Stimulated activated naive CD8-positive, alpha-beta T cell treated with anti-CD3 and anti-CD28 coated beads, Interleukin-15, Interleukin-2, amounts not matched to agents 100 ng/mL and 50 ng/mL, for 24 hours (primary cell): ENCODE data around the gene WDR55.
"Not testable (repeated sequence)": the region's sequence is repeated elsewhere in the genome, so short reads cannot be mapped to it uniquely, and the experiment has no call there.

Experiments used
- H3K27ac Mint-ChIP-seq: one replicate; pipeline ENCODE4 v1.8.0; 2021; ENCODE audit warnings: mild to moderate bottlenecking, mixed read lengths
- H3K27me3 Mint-ChIP-seq: one replicate; pipeline ENCODE4 v1.8.0; 2021; ENCODE audit warnings: mixed read lengths
- H3K36me3 Mint-ChIP-seq: one replicate; pipeline ENCODE4 v1.8.0; 2021; ENCODE audit warnings: low read depth, mixed read lengths
- H3K4me1 Mint-ChIP-seq: one replicate; pipeline ENCODE4 v1.8.0; 2021; ENCODE audit warnings: low read depth, mixed read lengths
- H3K4me3 Mint-ChIP-seq: one replicate; pipeline ENCODE4 v1.8.0; 2021; ENCODE audit warnings: mild to moderate bottlenecking, mixed read lengths
- H3K9me3 Mint-ChIP-seq: one replicate; pipeline ENCODE4 v1.8.0; 2021; ENCODE audit warnings: mixed read lengths

WDR55 gene

GRCh38 chr5:140635291-140636257, 29.1 kb upstream of the WDR55 start:
- Mint-ChIP-seq H3K27ac (peak overlapping the region; percentile 40), H3K4me1 (peaks cover 49% of the 10 kb centered on the region), H3K36me3 (peaks cover 6% of the 10 kb centered on the region), H3K9me3 (no peaks in the 10 kb centered on the region), H3K27me3 (peaks cover 15% of the 10 kb centered on the region), H3K4me3 (no peak overlapping the region)

GRCh38 chr5:140637371-140638100, 27.2 kb upstream of the WDR55 start:
- Mint-ChIP-seq H3K36me3 (peaks cover 21% of the 10 kb centered on the region), H3K4me3 (no peak overlapping the region), H3K4me1 (peaks cover 57% of the 10 kb centered on the region), H3K27me3 (peaks cover 6% of the 10 kb centered on the region), H3K9me3 (no peaks in the 10 kb centered on the region), H3K27ac (no peak overlapping the region)

- H3K4me1 Mint-ChIP-seq: peaks cover 50% of the 10 kb centered on the region
- H3K27me3 Mint-ChIP-seq, H3K9me3 Mint-ChIP-seq: not testable (repeated sequence)
- H3K27ac Mint-ChIP-seq: peak overlapping the region; percentile 87
- peaks cover 27% of the 10 kb centered on the region for H3K36me3 Mint-ChIP-seq
- peak overlapping the region; percentile 99 for H3K4me3 Mint-ChIP-seq
These were observed 25.9 kb upstream of the WDR55 start for GRCh38 chr5:140638898-140639147.

GRCh38 chr5:140639148-140639981, 25.3 kb upstream of the WDR55 start, which contains the start of gene TMCO6:
TMCO6 (plus strand) TSS chr5:140639451; CDS start chr5:140639528, 77 bp downstream.
- Mint-ChIP-seq H3K9me3 (no peaks in the 10 kb centered on the region), H3K27me3 (no peaks in the 10 kb centered on the region), H3K4me3 (peak within 1 kb of the TSS; percentile 99), H3K4me1 (peaks cover 47% of the 10 kb centered on the region), H3K36me3 (peaks cover 32% of the 10 kb centered on the region), H3K27ac (peak within 1 kb of the TSS; percentile 98)

GRCh38 chr5:140641716-140642115, 23.0 kb upstream of the WDR55 start:
- no peak overlapping the region for H3K27ac Mint-ChIP-seq

GRCh38 chr5:140642718-140643117, 22.0 kb upstream of the WDR55 start:
- H3K4me3 Mint-ChIP-seq: no peak overlapping the region
- H3K36me3 Mint-ChIP-seq: peaks cover 51% of the 10 kb centered on the region
- no peak overlapping the region for H3K27ac Mint-ChIP-seq
- H3K27me3 Mint-ChIP-seq: no peaks in the 10 kb centered on the region
- peaks cover 66% of the 10 kb centered on the region for H3K4me1 Mint-ChIP-seq
- no peaks in the 10 kb centered on the region for H3K9me3 Mint-ChIP-seq

More at GRCh38 chr5:140641716-140642115, 23.0 kb upstream of the WDR55 start:
- H3K9me3 Mint-ChIP-seq: no peaks in the 10 kb centered on the region
- peaks cover 51% of the 10 kb centered on the region for H3K36me3 Mint-ChIP-seq
- peaks cover 59% of the 10 kb centered on the region for H3K4me1 Mint-ChIP-seq
- H3K27me3 Mint-ChIP-seq: no peaks in the 10 kb centered on the region
- H3K4me3 Mint-ChIP-seq: no peak overlapping the region

GRCh38 chr5:140647042-140647419, 17.7 kb upstream of the WDR55 start:
- H3K4me1 Mint-ChIP-seq: peaks cover 57% of the 10 kb centered on the region
- H3K27ac Mint-ChIP-seq: peak overlapping the region; percentile 94
- H3K4me3 Mint-ChIP-seq: peak overlapping the region; percentile 99
- no peaks in the 10 kb centered on the region for H3K9me3 Mint-ChIP-seq
- no peaks in the 10 kb centered on the region for H3K27me3 Mint-ChIP-seq
- peaks cover 61% of the 10 kb centered on the region for H3K36me3 Mint-ChIP-seq

GRCh38 chr5:140658870-140659269, 5.8 kb upstream of the WDR55 start:
- Mint-ChIP-seq H3K27ac (no peak overlapping the region), H3K4me3 (no peak overlapping the region), H3K36me3 (peaks cover 76% of the 10 kb centered on the region)

GRCh38 chr5:140660371-140660770, 4.3 kb upstream of the WDR55 start:
- H3K9me3 Mint-ChIP-seq, H3K27ac Mint-ChIP-seq, H3K4me3 Mint-ChIP-seq, H3K27me3 Mint-ChIP-seq: not testable (repeated sequence)
- Mint-ChIP-seq H3K4me1 (peaks cover 11% of the 10 kb centered on the region), H3K36me3 (peaks cover 68% of the 10 kb centered on the region)

More at GRCh38 chr5:140658870-140659269, 5.8 kb upstream of the WDR55 start:
- H3K9me3 Mint-ChIP-seq: no peaks in the 10 kb centered on the region
- peaks cover under 1% of the 10 kb centered on the region for H3K4me1 Mint-ChIP-seq
- H3K27me3 Mint-ChIP-seq: no peaks in the 10 kb centered on the region

GRCh38 chr5:140664030-140664358, 710 bp upstream of the WDR55 start:
- Mint-ChIP-seq H3K4me1 (peaks cover 41% of the 10 kb centered on the region), H3K27ac (peak overlapping the region; percentile 98), H3K4me3 (peak overlapping the region; percentile 99), H3K9me3 (no peaks in the 10 kb centered on the region), H3K27me3 (no peaks in the 10 kb centered on the region), H3K36me3 (peaks cover 73% of the 10 kb centered on the region)

GRCh38 chr5:140671035-140671434, 6.3 kb downstream of the WDR55 start:
- H3K27me3 Mint-ChIP-seq, H3K4me3 Mint-ChIP-seq, H3K9me3 Mint-ChIP-seq, H3K27ac Mint-ChIP-seq: not testable (repeated sequence)
- H3K4me1 Mint-ChIP-seq: peaks cover 25% of the 10 kb centered on the region
- H3K36me3 Mint-ChIP-seq: peaks cover 69% of the 10 kb centered on the region

GRCh38 chr5:140671472-140672125, 6.9 kb downstream of the WDR55 start:
- peaks cover 20% of the 10 kb centered on the region for H3K4me1 Mint-ChIP-seq
- H3K27ac Mint-ChIP-seq: no peak overlapping the region
- H3K36me3 Mint-ChIP-seq: peaks cover 71% of the 10 kb centered on the region
- no peaks in the 10 kb centered on the region for H3K27me3 Mint-ChIP-seq
- no peak overlapping the region for H3K4me3 Mint-ChIP-seq
- H3K9me3 Mint-ChIP-seq: no peaks in the 10 kb centered on the region

- Mint-ChIP-seq H3K4me3 (no peak overlapping the region), H3K27ac (no peak overlapping the region), H3K27me3 (no peaks in the 10 kb centered on the region), H3K36me3 (peaks cover 68% of the 10 kb centered on the region), H3K9me3 (no peaks in the 10 kb centered on the region), H3K4me1 (peaks cover 10% of the 10 kb centered on the region)
These were observed 7.9 kb downstream of the WDR55 start for GRCh38 chr5:140672455-140673186.
